Measurements from ENCODE around the gene HOXD13.

GRCh38 chr2:176098366-176099158 lies 6.0 kb downstream of the HOXD13 start:
- no peak for TF ChIP-seq SIN3A (IDR thresholded peaks at IDR 0.05; ENCODE audit: borderline replicate concordance, insufficient read depth, low read length)
- TF ChIP-seq TAF1 (IDR thresholded peaks at IDR 0.05; ENCODE audit: borderline replicate concordance, insufficient read depth, low read length), result no peak

All from PFSK-1 (cell line).